Measurements from ENCODE around the gene FRYL. TPM values are rescaled to one million over a fixed set of nuclear protein-coding genes. Genes with fewer than 3 reads are reported as not detected.

FRYL gene
- total RNA-seq, 1 donor from 2014 or later: 190 TPM

DNA sequence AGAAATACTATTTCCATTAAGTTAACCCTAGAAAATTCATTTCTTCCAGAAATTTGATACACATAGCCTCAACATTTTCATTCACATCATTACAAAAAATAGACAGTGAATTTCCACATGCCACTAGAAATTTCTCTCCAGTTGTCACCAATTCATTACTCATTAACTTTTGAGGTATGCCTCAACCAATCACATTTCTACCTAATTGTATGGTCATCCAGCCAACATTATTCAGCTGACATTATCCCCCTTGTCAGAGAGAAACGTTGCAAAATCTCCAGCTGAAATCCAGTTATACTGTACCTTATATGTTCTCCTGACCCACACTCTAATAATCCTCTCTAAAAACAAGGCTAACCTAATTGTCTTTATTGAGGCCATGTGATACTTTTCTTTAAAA is 24.8 kb downstream of the FRYL start:
- Mint-ChIP-seq H3K9me3 (ENCODE audit: unreplicated experiment) (peaks cover 2% of the 10 kb centered on the region), H3K27me3 (ENCODE audit: unreplicated experiment) (peaks cover 1% of the 10 kb centered on the region), H3K4me1 (ENCODE audit: low read depth, unreplicated experiment) (peaks cover 37% of the 10 kb centered on the region), H3K27ac (ENCODE audit: unreplicated experiment) (peak overlapping the region; percentile 36), H3K36me3 (ENCODE audit: unreplicated experiment) (peaks cover 11% of the 10 kb centered on the region), H3K4me3 (ENCODE audit: unreplicated experiment) (no peak overlapping the region)
- DNase-seq: no peak
- TF ChIP-seq, protein P1, sequence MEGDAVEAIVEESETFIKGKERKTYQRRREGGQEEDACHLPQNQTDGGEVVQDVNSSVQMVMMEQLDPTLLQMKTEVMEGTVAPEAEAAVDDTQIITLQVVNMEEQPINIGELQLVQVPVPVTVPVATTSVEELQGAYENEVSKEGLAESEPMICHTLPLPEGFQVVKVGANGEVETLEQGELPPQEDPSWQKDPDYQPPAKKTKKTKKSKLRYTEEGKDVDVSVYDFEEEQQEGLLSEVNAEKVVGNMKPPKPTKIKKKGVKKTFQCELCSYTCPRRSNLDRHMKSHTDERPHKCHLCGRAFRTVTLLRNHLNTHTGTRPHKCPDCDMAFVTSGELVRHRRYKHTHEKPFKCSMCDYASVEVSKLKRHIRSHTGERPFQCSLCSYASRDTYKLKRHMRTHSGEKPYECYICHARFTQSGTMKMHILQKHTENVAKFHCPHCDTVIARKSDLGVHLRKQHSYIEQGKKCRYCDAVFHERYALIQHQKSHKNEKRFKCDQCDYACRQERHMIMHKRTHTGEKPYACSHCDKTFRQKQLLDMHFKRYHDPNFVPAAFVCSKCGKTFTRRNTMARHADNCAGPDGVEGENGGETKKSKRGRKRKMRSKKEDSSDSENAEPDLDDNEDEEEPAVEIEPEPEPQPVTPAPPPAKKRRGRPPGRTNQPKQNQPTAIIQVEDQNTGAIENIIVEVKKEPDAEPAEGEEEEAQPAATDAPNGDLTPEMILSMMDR (IDR thresholded peaks at IDR 0.05; ENCODE audit: partially characterized antibody, unreplicated experiment): no peak

DNA sequence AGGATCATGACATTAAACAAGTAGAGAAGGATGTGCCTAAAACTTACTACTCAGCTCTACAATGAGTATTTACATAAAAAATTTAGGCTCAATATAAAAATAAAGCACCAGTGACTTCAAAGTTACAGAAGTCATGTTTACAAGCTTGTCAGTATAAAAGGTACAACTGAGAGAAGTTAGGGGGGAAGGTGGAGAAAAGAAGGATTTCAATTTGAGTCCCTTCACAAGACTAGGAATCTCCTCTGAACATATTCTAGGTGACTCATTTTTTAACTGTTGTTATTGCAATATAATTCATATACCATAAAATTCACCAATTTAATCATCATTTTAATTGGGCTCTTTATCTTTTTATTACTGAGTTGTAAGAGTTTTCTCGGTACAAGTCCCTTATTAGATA is 26.9 kb downstream of the FRYL start:
- Mint-ChIP-seq H3K36me3 (ENCODE audit: unreplicated experiment) (peaks cover 17% of the 10 kb centered on the region), H3K4me3 (ENCODE audit: unreplicated experiment) (no peak overlapping the region), H3K27ac (ENCODE audit: unreplicated experiment) (no peak overlapping the region), H3K4me1 (ENCODE audit: low read depth, unreplicated experiment) (peaks cover 46% of the 10 kb centered on the region), H3K9me3 (ENCODE audit: unreplicated experiment) (peaks cover 5% of the 10 kb centered on the region), H3K27me3 (ENCODE audit: unreplicated experiment) (no peaks in the 10 kb centered on the region)
- DNase-seq: no peak
- TF ChIP-seq, protein P1 (IDR thresholded peaks at IDR 0.05; ENCODE audit: partially characterized antibody, unreplicated experiment): no peak

DNA sequence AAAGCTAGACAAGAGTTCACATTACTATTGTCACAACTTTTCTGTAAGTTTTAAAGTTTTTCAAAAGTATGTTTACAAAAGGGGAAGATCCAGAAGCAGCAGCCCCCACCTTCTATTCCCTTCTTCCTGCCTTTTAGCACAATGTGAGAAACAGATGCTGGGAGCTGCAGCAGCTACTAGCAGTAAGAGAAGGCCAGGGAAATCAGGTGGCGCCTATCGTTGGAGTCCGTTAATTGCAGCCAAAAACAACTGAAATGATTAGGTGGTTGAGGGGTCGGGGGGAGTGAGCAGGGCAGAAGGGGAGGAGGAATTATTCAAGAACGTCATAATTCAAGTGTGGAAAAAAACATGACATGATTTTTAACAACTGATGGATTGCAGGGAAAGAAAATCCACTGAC is 27.4 kb downstream of the FRYL start:
- H3K36me3 Mint-ChIP-seq (ENCODE audit: unreplicated experiment): peaks cover 17% of the 10 kb centered on the region
- no peak for DNase-seq
- peak overlapping the region; percentile 44 for H3K27ac Mint-ChIP-seq (ENCODE audit: unreplicated experiment)
- TF ChIP-seq, protein P1 (IDR thresholded peaks at IDR 0.05; ENCODE audit: partially characterized antibody, unreplicated experiment): no peak
- no peaks in the 10 kb centered on the region for H3K27me3 Mint-ChIP-seq (ENCODE audit: unreplicated experiment)
- H3K4me3 Mint-ChIP-seq (ENCODE audit: unreplicated experiment): no peak overlapping the region
- peaks cover 5% of the 10 kb centered on the region for H3K9me3 Mint-ChIP-seq (ENCODE audit: unreplicated experiment)
- H3K4me1 Mint-ChIP-seq (ENCODE audit: low read depth, unreplicated experiment): peaks cover 46% of the 10 kb centered on the region

DNA sequence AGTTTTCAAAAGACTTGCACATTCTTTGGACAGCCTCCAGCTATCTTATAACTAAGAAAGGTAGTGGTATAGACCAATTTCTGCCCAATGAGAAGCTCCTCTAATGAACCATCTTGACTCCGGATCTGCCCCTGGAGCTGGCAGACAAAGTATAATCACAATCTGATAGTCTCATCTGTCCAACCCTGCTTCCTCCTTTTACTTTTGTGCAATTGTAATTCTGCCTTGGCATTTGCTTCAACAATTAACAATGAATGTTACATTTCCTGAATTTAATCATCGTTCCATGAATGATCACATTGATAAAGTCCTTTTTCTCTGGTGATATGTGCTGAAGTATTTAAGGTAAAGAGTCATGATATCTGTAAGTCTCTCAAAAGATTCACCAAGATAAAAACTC is 27.8 kb downstream of the FRYL start:
- Mint-ChIP-seq H3K9me3 (ENCODE audit: unreplicated experiment) (peaks cover 5% of the 10 kb centered on the region), H3K27ac (ENCODE audit: unreplicated experiment) (no peak overlapping the region), H3K4me3 (ENCODE audit: unreplicated experiment) (no peak overlapping the region), H3K36me3 (ENCODE audit: unreplicated experiment) (peaks cover 17% of the 10 kb centered on the region), H3K4me1 (ENCODE audit: low read depth, unreplicated experiment) (peaks cover 46% of the 10 kb centered on the region), H3K27me3 (ENCODE audit: unreplicated experiment) (no peaks in the 10 kb centered on the region)
- TF ChIP-seq, protein P1 (IDR thresholded peaks at IDR 0.05; ENCODE audit: partially characterized antibody, unreplicated experiment): no peak
- DNase-seq: no peak

DNA sequence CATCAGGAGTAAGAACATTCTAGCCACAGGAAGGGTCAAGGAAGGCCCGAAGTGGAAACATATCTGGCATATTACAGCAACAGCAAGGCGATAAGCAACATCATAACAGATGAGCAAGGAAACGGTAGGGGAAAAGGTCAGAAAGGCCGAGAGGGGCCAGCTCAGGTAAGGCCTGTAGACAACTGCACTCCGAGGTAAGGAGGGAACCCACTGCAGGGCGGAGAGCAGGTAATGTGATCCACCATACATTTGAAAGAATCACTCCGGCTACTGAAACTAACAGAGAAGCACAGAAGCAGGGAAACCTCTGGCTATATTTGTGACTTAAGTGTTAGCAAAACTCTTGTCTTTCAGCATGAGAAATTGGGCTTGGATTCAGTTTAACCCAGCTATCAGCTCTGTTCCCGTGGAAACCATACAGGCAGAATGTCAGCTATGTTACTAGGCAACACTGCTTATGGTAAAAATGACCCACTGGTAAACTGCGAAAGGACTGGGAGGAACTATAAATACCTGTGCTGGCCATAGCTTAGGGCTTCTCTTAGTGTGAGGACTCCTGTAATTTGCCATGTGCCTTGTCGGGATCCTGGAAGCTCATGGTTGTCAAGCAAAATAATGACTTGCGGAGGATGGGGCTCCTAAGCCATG is 31.0 kb downstream of the FRYL start:
- TF ChIP-seq, protein P1 (IDR thresholded peaks at IDR 0.05; ENCODE audit: partially characterized antibody, unreplicated experiment): no peak
- H3K36me3 Mint-ChIP-seq (ENCODE audit: unreplicated experiment): peaks cover 12% of the 10 kb centered on the region
- peak overlapping the region; percentile 50 for H3K4me3 Mint-ChIP-seq (ENCODE audit: unreplicated experiment)
- peaks cover 44% of the 10 kb centered on the region for H3K4me1 Mint-ChIP-seq (ENCODE audit: low read depth, unreplicated experiment)
- H3K9me3 Mint-ChIP-seq (ENCODE audit: unreplicated experiment): peaks cover 5% of the 10 kb centered on the region
- no peak for DNase-seq
- H3K27me3 Mint-ChIP-seq (ENCODE audit: unreplicated experiment): no peaks in the 10 kb centered on the region
- H3K27ac Mint-ChIP-seq (ENCODE audit: unreplicated experiment): no peak overlapping the region

Data from glutamatergic neuron (in vitro differentiated cells).